AG04450 (cell line): Measurements from ENCODE around the gene BRI3BP. TPM values are rescaled to one million over a fixed set of nuclear protein-coding genes. Genes with fewer than 3 reads are reported as not detected.
"Not testable (repeated sequence)": the region's sequence is repeated elsewhere in the genome, so short reads cannot be mapped to it uniquely, and the experiment has no call there.

ENCODE experiments used
- CTCF ChIA-PET: fragments of 300-600, 350-600 bp; formaldehyde crosslinking; extraction: SDS; loops from one replicate; lab custom pipeline; 2022; ENCODE audit warnings: antibody characterized with exemption, inconsistent platforms; lab: Charles Lee
- POLR2A ChIA-PET: fragments of 350-600 bp; formaldehyde crosslinking; extraction: SDS; loops from one replicate; lab custom pipeline; 2021; ENCODE audit warnings: antibody characterized with exemption, inconsistent platforms; lab: Yijun Ruan, JAX
- DNase-seq: peaks from one replicate; pipeline ENCODE4 v3.0.0-alpha.2; 2011; ENCODE audit warnings: low read depth, low spot score
- H3K27ac ChIP-seq: one replicate; pipeline ENCODE4 v1.5.1; 2012; ENCODE audit warnings: low read depth, low read length, control low read depth
- H3K27me3 ChIP-seq: one replicate; pipeline ENCODE4 v1.6.0; 2012; ENCODE audit warnings: low read length; ENCODE audit not compliant: control insufficient read depth, insufficient read depth
- H3K4me3 ChIP-seq: 2 replicates; pipeline ENCODE4 v1.5.1; 2011; ENCODE audit warnings: mild to moderate bottlenecking, low read depth, low read length, control low read depth
- H3K9me3 ChIP-seq: 2 replicates; pipeline ENCODE4 v1.5.1; 2012; ENCODE audit warnings: low read length; ENCODE audit not compliant: control insufficient read depth, insufficient read depth
- CTCF ChIP-seq: IDR thresholded peaks from 2 replicates; pipeline ENCODE4 v1.5.1; 2011; ENCODE audit warnings: low read depth, low read length, control low read depth, inconsistent platforms
- polyA plus RNA-seq: library from polyadenylated mRNA; depleted of rRNA; stranded (reverse); fragments of >200 nt; gene quantifications from 2 replicates; pipeline ENCODE4 v1.2.3, GENCODE V29; 2011

BRI3BP gene
- polyA plus RNA-seq, 1 experiment, result 2.9 TPM

DNA sequence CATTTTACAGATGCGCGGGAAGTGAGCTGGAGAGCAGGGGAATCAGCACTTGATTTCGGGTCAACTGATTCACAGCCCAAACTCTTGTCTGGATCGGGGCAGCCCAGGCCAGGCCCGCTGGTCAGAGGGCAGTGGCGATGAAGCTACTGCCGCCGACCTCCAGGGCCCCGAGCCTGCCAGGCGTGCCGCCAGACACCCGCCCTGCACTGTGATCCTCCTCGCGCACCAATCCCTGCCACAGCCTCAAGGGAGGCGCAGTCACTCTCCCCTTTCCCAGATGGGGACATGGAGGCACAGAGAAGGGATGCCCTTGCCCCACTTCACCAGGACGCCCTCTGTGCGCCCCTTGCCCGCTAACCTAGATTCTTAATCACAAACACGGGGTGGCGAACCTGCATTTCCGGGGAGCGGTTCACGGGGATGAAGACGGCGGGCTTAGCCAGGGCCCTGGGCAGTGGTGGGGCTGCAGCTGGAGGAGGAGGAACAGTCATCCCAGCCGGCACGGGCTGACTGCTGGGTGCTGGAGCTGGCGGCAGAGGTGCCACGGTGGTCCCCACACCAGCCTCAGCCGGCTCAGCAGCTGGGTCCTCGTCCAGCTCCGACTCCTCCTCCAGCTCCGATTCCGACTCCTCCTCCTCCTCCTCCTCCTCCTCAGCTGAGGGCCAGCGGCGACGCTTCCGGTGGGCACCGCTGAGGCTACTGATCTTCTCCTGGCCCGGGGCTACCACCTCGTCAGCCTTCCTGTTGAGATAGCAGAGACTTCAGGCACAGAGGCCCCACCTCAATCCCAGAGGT is 13.2 kb upstream of the BRI3BP start:
- Histone ChIP-seq H3K27me3 (no peaks in the 10 kb centered on the region), H3K27ac (no peak overlapping the region), H3K4me3 (no peak overlapping the region), H3K9me3 (no peaks in the 10 kb centered on the region)
- DNase-seq, result no peak
- POLR2A ChIA-PET, result no interaction called here
- CTCF ChIA-PET, result no interaction called here
- TF ChIP-seq CTCF, result no peak

DNA sequence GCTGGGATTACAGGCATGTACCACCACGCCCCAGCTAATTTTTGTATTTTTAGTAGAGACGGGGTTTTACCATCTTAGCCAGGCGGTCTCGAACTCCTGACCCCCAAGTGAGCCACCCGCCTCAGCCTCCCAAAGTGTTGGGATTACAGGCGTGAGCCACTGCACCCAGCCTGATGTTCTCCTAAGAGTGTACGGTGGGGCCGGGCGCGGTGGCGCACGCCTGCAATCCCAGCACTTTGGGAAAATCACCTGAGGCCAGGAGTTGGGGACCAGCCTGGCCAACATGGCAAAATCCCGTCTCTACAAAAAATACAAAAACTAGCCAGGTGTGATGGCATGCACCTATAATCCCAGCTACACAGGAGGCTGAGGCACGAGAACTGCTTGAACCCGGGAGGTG is 6.6 kb upstream of the BRI3BP start:
- H3K9me3 ChIP-seq, CTCF ChIA-PET, H3K27ac ChIP-seq, H3K4me3 ChIP-seq, DNase-seq, H3K27me3 ChIP-seq: not testable (repeated sequence)
- POLR2A ChIA-PET, result interaction anchor here (0.6 to 0.7 kb wide), 2 partner anchors 54 to 79 kb away, joined by 3 to 4 read pairs; no protein-coding TSS in a partner anchor

DNA sequence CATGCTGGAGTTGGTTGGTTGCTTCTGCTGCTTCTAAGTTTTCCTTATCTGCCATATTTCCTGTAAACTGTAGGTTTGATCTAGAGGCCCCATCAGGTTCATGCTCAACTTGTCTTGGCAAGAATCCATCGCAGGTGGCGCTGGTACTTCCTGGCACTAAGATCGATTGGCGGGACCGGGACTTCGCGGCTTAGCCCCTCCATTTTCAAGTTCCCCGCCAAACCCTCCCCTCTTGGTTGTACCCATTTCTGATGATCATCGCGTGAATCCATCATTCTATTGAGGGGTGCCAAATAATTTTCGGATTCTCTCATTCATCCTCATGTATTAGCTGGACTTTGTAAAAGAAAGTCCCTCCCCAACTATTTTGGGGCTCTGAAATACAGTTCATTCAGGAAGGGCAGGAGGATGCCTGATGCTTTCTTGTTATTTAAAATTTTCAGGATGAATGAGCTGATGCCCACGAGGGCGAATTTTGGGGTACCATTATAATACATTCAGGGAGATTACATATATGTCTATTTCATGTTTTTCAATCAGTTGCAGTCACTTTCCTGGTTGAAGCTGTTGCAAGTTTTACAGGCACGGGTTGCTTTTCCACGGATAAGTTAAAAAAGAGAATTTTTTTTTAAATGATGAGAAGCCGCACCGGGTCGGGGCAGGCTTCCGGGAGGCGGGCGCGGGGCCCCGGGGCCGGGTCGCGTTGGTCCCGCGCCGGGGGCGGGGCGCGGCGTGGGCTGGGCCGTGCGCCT is 395 bp upstream of the BRI3BP start:
- no peaks in the 10 kb centered on the region; the same call in 1 of the 2 replicates for H3K9me3 ChIP-seq
- peak overlapping the region; percentile 69 for H3K4me3 ChIP-seq
- H3K27ac ChIP-seq, result no peak overlapping the region
- H3K27me3 ChIP-seq, result no peaks in the 10 kb centered on the region
- TF ChIP-seq CTCF, result peak; percentile 13; the same call in 1 of the 2 replicates
- CTCF ChIA-PET, result no interaction called here
- POLR2A ChIA-PET, result interaction anchor here (0.5 to 1.6 kb wide), 2 partner anchors 53 to 66 kb away, joined by 3 to 4 read pairs; no protein-coding TSS in a partner anchor
- no peak for DNase-seq

DNA sequence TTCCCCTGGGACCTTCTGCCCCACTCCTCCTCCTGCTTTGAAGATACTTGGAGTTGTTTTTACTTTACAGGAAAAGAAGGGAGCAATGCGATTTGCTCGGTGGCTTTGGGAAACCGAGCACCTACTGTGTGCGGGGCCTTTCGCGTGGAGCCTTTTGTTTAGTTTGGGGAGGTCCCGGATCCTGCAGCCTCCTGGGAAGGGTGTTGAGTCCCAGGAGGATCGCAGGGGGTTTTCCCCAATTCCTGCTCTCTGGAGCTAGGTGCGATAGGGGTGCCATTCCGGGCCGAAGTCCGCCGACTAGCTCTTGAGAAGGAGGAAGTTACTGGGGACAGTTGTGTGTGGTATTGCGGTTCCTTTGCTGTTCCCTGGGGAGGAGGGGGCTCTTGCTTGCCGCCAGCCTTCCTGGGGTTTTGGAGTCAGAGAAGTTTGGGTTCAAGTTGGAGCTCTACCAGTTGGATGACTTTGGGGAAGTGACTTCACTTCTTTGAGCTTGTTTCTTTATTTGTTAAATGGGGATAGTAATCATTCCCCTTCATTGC is 1.1 kb downstream of the BRI3BP start:
- H3K27me3 ChIP-seq, result no peaks in the 10 kb centered on the region
- no peak for TF ChIP-seq CTCF
- H3K9me3 ChIP-seq, result no peaks in the 10 kb centered on the region; the same call in 1 of the 2 replicates
- ChIA-PET POLR2A (interaction anchor here (1.1 to 1.6 kb wide), 2 partner anchors 54 to 85 kb away, joined by 3 read pairs; no protein-coding TSS in a partner anchor), CTCF (interaction anchor here (0.9 kb wide), 1 partner anchor 54 kb away, joined by 4 read pairs; no protein-coding TSS in a partner anchor)
- H3K27ac ChIP-seq, result no peak overlapping the region
- peak overlapping the region; percentile 69 for H3K4me3 ChIP-seq
- no peak for DNase-seq

GRCh38 chr12:124995200-124995961 is 1.9 kb downstream of the BRI3BP start:
- no peaks in the 10 kb centered on the region; the same call in 1 of the 2 replicates for H3K9me3 ChIP-seq
- DNase-seq, result no peak
- TF ChIP-seq CTCF, result no peak
- POLR2A ChIA-PET, result interaction anchor here (1.1 kb wide), 1 partner anchor 86 kb away, joined by 3 read pairs; no protein-coding TSS in a partner anchor
- H3K27ac ChIP-seq, result peak overlapping the region; percentile 11
- CTCF ChIA-PET, result interaction anchor here (0.9 kb wide), 1 partner anchor 55 kb away, joined by 4 read pairs; no protein-coding TSS in a partner anchor
- H3K27me3 ChIP-seq, result no peaks in the 10 kb centered on the region
- peak overlapping the region; percentile 25; the same call in 1 of the 2 replicates for H3K4me3 ChIP-seq
